GM18517 (cell line): Measurements from ENCODE around the gene APOD.

Experiments used
- ATAC-seq: cut with Tn5 transposase; IDR thresholded peaks from one replicate; pipeline ENCODE4 v1.9.1; 2021; ENCODE audit warnings: mild to moderate bottlenecking, moderate library complexity; ENCODE audit not compliant: unreplicated experiment

Gene APOD

GRCh38 chr3:195531683-195532082, 52.1 kb downstream of the APOD start:
- ATAC-seq = no peak

GRCh38 chr3:195526492-195526891, 57.2 kb downstream of the APOD start:
- ATAC-seq = no peak

GRCh38 chr3:195524171-195524896, 59.4 kb downstream of the APOD start:
- no peak for ATAC-seq

- no peak for ATAC-seq
Observed at GRCh38 chr3:195522254-195523023, 61.3 kb downstream of the APOD start.
